Stimulated activated CD4-positive, alpha-beta T cell treated with anti-CD3 and anti-CD28 coated beads, Interleukin-2, amount 100 ng/mL, for 48 hours (primary cell): ENCODE results near the gene KLHL36.

Experiments used
- DNase-seq, 2 donors: peaks; one replicate each; pipeline ENCODE4 v3.0.0-alpha.2; 2020

KLHL36 gene

DNA sequence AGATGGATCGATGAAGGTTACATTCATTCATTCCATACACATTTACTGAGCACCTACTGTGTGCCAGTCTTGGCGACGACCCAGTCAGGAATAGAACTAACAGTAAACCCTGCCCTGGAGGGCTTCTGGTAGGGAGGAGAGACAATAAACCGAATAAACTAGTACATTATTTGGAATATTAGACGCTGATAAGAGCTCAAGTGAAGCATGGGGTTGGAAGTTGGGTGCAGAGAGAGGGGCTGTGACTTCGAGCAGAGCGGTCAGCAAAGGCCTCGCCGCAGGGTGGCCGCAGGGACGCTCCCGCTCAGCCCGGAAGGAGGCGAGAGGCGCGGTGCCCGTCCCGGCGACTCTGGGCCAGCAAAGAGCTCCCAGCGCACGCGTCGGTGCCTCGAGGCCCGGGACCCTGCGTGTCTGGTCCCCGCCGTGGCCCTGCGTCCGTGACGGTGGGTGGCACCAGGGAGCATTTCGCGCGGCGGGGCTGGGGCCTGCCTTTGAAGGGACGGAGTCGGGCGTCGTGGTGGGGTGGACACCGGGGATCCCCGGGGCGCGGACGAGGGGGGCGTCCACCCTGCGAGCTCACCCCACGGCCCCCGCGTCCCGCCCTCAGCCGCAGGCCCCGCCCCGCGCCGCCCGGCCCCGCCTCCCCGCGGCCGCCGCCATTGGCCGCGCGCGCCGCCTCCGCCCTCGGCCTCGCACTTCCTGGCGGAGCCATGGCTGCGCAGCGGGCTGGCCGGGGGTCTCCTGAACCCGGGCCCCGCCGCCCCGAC lies at the start of gene KLHL36:
Gene KLHL36 (plus strand): TSS at position 684 of the 767 bp plus-strand sequence. CDS start 2,357 bp downstream, outside the sequence.
- DNase-seq: peak; percentile 61 to 72

DNA sequence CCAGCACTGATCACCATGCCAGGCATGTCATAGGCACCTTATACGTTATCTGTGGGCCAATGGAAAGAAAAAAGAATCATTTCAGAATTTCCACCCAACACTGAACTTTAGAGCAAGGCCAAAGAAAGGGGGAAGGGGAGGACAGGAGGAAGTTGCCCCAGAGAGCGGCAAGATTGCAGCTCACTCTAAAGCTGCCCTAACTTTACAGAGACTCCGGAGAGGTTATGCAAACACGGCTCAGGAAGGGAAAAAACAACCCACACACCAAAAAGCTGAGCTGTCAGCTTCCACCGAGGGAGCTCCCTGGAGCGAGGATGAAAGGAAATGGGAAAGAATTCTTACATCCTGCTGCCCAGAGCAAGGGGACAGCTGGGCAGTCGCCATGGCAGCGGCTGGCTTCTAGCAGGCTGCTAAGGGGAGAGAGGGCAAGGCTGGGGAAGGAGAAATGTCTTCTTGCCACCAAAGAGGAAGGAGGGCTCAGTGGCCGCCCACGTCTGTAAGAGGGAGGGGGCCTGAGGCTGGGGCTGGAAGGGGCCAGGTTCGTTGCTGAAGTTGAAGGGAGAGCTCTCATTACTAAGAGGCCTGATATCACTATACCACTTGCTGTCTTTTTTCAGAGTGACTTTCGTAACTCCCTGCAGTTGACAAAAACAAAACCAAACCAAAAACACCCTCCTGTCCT lies 48.6 kb upstream of the KLHL36 start:
- peak; percentile 60 to 65 for DNase-seq

DNA sequence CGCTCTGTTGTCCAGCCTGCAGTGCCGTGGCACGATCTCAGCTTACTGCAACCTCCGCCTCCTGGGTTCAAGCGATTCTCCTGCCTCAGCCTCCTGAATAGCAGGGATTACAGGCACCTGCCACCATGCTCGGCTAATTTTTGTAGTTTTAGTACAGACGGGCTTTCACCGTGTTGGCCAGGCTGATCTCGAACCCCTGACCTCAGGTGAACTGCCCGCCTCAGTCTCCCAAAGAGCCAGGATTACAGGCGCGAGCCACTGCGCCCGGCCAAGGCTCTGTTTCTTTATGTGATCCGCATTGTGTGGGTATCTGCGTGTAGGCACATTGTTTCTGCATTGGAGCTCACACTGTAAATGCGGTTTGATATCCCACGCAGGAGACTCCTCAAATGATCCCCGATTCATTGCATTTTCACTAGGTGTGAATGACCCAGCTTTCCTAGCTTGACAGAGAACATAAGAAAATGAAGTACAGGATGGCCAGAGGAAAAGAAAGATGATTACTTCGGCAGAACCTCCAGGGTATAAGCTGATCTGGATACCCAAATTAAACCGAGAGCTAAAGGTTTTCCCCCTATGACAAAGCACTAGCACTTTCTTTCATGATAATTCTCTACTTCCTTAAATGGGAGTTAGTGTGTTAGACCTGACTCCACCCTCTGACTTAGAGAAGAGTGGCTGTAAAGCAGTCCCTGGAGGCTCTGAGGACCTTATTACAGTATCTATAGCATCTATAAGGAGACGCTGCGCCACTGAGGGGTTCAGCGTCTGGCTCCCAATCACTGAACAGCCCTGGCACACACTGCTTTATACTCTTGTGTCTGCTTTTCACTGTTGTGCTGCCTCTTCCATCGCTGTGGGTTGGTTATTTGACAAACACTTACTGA lies 47.7 kb upstream of the KLHL36 start:
- DNase-seq: no peak

GRCh38 chr16:84603140-84603816 lies 45.0 kb upstream of the KLHL36 start:
- no peak for DNase-seq

DNA sequence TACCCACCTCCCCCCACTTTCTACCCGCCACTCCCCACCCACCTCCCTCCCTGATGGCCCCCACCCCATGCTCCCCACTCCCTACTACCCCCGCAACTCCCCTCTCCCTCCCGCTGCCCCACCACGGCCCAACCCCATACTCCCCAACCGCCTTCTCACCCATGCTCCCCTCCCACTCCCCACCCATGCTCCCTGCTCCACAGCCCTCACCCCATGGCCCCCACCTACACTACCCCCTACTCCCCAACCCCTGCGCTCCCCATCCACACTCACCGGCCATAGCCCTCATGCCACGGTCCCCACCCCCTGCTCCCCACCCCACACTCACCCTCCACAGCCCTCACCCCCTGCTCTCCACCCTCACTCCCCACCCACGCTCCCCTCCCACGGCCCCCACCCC lies 44.4 kb upstream of the KLHL36 start:
- no peak for DNase-seq

DNA sequence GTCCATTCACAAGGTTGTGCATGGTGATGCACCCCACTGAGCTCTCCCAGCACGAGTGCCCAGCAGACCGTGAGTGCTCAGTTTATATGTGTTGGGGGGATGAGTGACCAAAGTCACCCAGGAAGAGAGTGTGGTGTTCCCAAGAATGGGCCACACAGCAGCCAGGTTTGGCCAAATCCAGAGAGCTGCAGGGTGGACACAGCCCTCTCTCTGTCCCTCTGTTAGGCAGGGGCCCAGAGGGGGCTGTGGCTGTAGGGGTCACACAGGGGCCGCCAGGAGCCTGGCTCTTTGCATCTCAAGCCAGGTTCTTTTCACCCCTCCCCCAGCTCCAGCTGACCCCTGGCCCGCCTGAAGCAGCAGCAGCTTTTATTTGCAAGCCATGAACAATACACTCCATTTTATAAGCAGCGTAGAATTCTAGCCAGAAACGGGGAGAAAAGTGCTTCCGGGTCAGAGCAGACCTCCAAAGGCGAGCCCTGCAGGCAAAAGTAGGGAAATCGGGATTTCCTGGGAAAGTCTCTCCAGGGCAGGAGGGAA lies 43.8 kb upstream of the KLHL36 start:
- no peak for DNase-seq

DNA sequence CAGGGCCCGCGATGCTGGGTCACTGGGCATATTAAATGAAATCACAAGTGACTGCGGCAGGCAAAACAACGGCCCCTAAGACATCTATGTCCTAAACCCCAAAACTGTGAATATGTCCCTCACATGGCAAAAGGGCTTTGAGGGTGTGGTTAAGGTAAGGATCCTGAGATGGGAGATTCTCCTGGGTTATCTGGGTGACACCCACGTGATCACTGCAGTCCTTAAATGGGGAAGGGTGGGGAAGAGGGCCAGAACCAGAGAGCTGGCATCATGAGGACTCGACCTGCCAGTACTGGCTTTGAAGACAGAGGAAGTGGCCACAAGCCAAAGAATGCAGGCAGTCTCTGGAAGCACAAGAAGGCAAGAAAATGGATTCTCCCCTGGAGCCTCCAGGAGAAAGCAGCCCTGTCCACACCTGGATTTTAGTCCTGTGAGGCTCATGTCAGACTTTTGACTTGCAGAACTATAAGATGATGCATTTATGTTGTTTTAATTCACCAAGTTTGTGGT lies 42.9 kb upstream of the KLHL36 start:
- DNase-seq: no peak

DNA sequence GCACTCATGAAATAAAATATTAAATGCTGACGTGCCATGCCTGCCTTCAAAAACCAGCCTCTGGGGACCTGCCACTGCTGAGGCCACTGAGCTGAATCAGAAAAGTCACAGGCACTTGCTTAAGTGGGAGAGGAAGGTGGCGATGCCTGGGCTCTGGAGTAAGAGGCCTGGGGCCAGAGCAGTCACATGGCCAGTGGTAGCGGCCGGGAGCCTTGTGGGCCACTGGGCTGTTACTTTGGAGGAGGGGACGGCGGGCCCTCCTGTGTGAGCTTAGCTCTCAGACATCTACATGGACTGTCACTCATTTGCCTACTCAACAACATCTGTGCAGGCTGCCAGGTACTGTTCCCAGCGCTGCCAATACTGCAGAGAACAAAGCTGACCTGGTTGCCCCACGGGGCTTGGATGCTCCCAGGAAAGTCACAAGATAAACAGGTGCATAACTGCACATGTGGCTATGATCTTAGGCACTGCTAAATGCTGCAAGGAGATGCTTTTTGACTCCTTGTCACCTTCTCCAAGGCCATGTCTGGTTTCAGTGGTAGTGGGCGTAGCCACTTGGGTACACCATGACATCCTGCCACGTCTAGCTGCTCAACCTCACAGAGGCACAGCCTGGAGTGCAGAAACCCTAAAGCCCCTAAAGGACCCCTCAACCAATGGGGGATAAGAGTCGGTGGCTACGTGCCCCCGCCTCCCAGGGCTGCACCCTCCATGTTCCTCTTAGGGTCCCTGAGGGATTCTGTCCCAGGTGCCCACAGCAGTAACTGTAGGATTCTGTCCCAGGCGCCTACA lies 42.0 kb upstream of the KLHL36 start:
- DNase-seq: no peak

DNA sequence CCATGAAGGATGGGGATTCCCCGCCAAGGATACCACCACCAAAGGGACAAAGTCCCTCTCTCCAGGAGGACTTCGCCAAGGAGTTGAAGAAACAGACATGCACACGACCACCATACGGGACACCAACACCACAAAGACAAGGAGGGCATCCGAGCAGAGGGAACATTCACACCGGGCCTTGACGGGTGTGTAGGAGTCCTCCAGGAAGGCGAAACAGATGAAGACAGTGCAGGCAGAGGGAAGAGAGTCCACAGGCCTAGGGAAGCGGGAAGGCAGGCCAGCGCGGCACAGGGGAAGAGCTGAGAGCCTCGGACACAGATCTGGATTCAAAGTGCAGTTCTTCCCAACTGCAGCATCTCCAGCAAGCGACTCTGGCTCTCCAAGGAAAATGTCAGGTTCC lies 41.2 kb upstream of the KLHL36 start:
- no peak for DNase-seq

DNA sequence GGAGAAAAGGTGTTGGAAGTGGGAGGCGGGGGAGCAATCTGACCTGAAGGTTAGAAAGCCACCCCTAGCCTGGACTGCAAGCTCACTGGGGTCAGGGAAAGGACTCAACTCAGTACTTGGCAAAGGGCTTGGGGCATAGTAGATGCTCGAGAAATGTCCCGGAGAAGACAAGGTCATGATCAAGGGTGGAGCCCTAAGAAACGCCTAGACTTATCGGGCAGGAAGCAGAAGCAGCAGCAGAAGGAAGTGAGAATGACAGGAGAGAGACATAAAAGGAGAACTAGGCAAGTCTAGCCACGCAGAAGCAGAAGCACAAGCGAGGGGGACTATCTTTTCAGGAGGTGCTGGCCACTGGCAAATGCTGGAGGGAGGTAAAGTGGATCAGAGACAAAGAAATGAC lies 40.6 kb upstream of the KLHL36 start:
- DNase-seq: no peak

DNA sequence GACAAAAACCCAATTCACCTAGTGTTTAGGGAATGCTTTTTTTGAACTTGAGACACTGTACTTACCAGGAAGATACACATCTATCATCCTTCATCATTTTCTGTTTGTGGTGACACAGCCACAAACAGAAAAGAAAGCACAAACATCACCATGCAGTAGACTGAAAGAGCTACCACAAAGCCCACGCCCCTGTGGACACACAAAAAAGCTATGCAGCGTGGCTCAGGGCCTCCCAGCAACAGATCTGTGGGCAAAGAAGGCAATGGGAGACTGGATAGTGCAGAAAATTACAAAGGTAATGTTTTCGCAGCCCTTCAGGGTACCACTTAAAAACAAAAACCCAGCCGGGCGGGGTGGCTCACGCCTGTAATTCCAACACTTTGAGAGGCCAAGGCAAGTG lies 40.0 kb upstream of the KLHL36 start:
- no peak for DNase-seq

DNA sequence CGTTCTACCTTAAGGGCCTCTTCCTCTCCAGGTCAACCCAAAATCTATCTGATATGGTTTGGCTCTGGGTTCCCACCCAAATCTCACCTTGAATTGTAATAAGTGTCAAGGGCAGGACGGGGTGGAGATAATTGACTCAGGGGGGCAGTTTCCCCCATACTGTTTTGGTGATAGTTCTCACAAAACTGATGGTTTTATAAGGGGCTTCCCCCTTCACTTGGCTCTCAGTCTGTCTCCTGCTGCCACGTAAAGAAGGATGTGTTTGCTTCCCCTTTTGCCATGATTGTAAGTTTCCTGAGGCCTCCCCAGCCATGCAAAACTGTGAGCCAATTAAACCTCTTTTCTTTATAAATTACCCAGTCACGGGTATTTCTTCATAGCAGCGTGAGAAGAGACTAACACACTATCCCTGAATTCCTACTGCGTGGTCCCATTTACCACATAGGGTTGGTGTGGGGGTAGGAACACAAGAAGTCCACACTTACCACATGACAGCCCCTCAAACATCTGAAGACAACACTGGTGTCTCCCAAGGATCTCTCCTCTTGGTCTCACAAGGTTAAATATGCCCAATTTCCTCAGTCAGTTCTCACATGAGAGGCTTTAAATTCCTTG lies 38.6 kb upstream of the KLHL36 start:
- DNase-seq: no peak

DNA sequence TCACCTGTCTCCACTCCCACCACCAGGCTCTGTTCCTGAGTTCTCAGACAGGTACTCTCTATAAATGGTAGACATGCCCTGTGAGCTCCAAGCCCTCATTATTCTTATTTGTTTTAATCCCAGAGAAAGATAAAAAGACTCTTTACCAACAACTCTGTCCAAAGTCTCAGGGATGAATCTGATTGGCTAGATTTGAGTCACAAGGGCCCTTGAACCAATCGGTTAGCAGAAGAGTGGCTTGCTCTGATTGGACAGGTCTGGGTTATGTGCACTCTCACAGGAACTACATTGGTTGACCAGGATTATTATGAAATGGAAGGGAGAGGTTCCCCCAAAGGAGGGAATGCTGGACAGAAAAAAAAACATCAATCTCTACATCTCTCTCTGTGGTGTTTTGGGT lies 37.9 kb upstream of the KLHL36 start:
- DNase-seq: no peak

- DNase-seq: no peak
Measured at GRCh38 chr16:84611041-84611440, 37.3 kb upstream of the KLHL36 start.

GRCh38 chr16:84612686-84613085 lies 35.6 kb upstream of the KLHL36 start:
- no peak for DNase-seq

- no peak for DNase-seq
Measured at GRCh38 chr16:84613408-84614072, 34.8 kb upstream of the KLHL36 start.

DNA sequence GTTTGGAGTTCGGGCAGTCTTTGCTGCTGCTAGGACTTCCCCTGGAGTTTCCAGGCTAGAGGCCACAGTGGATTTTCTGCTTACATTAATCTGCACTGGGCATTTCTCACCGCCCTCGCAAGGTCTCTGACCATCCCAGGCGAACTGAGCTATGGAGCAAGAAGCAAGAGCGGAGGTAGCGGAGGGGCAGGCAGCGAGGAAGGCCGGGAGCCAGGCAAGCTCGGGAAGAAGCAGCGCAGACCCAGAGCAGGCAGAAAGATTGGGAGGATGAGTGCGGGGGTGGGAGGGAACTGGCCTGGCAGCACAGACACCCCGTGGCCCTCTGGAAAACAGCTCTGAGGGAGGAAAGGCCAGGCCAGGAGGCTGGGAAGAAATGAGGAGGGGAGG lies 34.2 kb upstream of the KLHL36 start:
- no peak for DNase-seq

DNA sequence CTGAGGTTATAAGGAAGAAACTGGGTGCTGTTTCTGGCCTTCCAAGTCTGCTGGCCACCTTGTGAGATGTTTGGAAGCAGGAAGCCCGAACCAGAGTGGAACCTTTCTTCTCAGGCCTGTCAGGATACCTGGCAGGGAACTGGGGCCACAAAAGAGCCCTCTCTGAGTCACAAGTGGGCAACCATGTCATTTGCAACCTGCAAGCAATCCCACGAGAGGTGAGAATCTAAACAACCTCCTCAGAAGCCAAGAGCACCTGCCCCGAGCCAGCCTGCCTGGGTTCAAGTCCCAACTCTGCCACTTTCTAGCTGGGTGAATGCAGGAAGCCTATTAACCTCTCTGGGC lies 33.7 kb upstream of the KLHL36 start:
- DNase-seq: no peak

DNA sequence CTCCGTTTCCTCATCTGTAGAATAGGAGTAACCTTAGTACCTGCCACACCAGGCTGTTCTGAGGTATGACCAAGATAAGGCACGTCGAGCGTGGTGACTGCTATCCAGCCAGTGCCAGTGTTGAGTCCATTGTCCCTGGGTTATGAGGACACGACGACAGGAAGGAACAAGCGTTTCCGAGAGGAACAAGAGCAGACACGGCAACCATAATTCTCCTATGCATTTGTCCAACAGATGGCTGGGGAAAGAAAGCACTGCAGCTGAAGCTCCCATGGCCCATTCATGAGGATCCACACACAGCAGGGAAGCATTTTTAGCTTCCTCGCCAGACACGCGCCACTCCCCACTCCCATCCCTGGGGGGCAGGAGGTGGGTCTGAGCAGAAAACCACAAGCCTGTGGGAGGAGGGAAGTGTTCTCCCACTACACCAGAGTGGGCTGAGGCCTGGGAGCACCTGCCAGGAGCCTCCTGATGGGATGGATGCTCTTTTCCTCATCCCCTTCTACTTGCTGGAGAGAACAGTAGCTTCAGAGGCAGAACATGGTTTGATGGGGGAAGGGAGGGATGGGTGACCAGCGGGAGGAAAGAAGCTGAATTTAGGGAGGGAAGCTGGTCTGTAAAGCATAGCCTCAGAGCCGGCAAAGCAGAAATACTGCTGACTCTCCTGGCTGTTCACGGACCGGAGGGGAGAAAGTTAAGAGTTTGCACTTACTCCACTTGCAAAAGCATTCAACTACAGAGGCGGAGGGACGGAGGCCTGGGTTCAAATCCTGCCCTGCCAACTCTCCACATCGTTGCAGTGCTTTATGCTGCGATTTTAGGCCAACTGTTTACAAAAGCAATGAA lies 33.1 kb upstream of the KLHL36 start:
- no peak for DNase-seq

DNA sequence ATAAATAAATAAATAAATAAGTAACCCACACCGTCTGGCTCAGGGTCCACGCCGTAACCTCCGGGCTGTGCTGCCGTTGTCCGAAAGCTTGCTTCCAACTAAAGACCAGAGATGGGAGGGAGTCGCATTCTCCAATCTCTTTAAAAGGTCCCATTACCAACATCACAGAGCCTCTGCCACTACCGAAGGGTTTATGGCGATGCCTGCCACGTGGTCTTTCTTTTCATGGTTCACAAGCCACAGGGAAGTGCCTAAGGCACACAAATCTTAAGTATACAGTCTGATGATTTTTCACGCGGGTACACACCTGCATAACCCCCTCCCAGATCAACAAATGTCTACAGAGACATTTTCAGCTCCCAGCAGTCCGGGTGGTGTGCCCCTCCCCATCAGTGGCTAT lies 31.8 kb upstream of the KLHL36 start:
- no peak for DNase-seq
